Limb (tissue), 2 donors: ENCODE results near the gene RUNX1.

Experiments
- DNase-seq, 2 donors: peaks; one replicate each; pipeline ENCODE4 v3.0.0-alpha.2; 2016; ENCODE audit errors: extremely low spot score in 2 of 2

The RUNX1 gene

DNA sequence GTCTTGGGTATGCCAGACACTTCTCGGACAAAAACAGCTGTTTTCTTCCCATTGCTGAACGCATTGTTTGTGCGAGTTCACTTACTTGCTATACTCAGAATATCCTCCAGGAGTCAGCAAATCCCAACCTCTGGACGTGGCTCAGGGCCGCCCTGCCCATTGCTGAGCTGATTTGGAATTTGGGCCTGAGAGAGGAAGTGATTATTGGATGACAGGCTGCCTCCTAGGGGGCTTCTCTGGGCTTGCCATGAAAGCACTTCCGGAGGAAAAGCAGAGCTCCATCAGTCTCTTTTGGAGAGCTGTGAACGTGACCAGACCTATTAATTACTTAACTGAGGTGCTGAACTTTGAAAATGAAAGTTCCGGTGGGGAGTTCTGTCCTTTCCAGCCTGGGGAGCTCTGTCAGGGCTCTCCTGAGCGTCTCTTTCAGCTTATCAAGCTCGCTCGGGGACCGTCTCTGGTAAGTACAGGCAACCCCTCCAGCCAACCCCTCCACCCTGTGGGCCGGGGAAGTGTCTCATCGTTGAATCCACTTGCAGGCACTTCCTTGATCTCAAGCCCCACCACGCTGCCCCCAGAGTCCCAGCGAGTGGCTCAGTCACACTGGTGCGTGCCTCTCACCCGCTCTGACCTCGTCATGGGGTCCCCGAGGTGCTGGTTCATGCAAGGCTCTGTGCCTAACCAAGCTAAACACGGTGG, 303.4 kb downstream of the RUNX1 start:
- DNase-seq = peak; percentile 74 to 85

DNA sequence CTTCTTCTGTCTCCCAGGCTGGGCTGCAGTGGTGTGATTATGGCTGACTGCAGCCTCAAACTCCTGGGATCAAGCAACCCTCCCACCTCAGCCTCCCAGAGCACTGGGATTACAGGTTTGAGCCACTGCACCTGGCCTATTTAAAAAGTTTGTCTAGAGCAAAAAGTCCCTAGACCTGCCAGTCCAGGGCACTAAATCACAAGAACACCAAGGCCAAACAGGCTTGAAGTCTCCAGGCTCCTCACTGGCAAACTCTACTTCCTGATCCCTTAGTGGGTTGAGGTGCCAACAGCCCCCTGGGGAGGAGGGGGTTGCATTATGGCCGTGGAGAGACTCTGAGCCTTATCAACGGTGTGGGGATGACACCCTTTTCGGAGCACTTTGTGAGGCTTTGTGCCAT, 304.3 kb downstream of the RUNX1 start:
- no peak for DNase-seq

DNA sequence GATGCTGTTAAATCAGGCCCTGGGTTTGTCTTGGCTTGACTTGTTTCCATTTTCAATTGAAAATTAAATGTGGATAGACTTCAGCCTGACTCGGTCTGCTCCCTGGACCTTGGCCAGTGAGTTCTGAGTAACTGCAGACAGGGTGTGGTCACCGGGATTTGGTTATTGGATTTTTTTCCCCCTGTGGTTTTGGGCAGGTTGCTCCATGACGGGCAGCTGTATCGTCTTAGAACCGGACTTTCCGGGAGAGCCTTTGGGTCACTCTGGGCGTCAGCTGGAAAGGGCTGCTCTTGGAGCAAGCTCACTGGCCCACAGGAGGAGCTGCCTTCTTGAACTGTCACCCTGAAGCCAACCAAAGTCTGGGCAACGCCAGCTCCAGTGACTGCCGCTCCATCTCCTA, 305.3 kb downstream of the RUNX1 start:
- no peak for DNase-seq

DNA sequence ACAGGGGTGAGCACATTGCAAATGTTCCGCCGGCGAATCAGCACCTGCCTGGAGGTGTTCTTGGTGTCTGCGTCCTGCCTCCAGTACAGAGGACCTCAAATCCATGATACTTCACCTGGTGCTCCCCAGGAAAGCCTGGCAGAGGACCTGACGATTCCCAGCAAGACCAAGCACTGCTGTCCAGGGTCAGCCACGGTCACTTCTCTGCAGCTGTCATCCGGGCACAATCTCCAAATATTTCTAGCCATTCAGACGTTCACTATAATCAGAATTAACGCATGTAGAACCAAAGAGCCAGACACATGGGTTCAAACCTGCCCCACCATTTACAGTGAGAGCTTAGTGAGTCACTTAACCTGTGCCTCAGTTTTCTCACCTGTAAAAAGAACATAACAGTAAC, 305.8 kb downstream of the RUNX1 start:
- DNase-seq = no peak

DNA sequence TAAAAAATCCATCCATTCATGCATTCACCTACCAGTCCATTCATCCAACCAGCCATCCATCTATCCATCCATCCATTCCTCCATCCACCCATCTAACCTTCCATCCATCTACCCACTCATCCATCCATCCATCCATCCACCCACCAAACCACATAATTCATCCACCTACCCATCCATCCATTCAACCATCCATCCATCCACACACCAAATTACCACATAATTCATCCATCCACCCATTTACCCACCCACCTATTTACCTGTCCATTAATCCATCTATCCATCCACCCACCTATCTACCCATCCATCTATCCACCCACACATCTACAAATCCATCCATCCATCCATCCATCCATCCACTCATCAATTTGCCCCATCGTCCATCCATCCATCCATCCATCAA, 308.9 kb downstream of the RUNX1 start:
- DNase-seq = no peak
